BE2C (cell line): ENCODE results near the gene AMIGO2.

ENCODE experiments used
- DNase-seq: peaks from one replicate; pipeline ENCODE4 v3.0.0-alpha.2; 2020
- H3K27me3 ChIP-seq: fragments of 250-450 bp; sonication (Bioruptor Pico); 2 replicates; pipeline ENCODE4 v1.5.1; 2020; ENCODE audit warnings: mild to moderate bottlenecking
- H3K36me3 ChIP-seq: fragments of 250-450 bp; sonication (Bioruptor Pico); 2 replicates; pipeline ENCODE4 v1.5.1; 2020; ENCODE audit warnings: mild to moderate bottlenecking
- H3K4me1 ChIP-seq: fragments of 250-450 bp; sonication (Bioruptor Pico); 2 replicates; pipeline ENCODE4 v1.5.1; 2020
- H3K4me3 ChIP-seq: 2 replicates; pipeline ENCODE4 v1.5.1; 2011; ENCODE audit warnings: low read depth, low read length
- H3K9me3 ChIP-seq: fragments of 250-450 bp; sonication (Bioruptor Pico); 2 replicates; pipeline ENCODE4 v1.5.1; 2020
- TF ChIP-seq, protein P1 (sequence below): IDR thresholded peaks from 2 replicates; pipeline ENCODE4 v1.5.1; 2012; ENCODE audit warnings: mild to moderate bottlenecking, low read depth, low read length

AMIGO2 gene

DNA sequence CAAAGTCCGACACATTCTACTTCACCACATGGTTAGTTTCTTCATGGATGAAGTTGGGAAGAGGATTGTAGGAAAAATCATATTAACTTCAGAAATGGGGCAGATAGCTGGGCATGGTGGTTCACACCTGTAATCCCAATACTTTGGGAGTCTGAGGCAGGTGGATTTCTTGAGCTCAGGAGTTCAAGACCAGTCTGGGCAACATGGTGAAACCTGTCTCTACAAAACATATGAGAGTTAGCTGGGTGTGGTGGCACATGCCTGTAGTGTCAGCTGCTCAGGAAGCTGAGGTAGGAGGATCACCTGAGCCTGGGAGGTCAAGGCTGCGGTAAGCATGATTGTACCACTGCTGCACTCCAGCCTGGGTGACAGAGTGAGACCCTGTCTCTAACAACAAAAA lies 49.9 kb downstream of the AMIGO2 start:
- H3K4me1 ChIP-seq, result no peaks in the 10 kb centered on the region
- TF ChIP-seq, protein P1, sequence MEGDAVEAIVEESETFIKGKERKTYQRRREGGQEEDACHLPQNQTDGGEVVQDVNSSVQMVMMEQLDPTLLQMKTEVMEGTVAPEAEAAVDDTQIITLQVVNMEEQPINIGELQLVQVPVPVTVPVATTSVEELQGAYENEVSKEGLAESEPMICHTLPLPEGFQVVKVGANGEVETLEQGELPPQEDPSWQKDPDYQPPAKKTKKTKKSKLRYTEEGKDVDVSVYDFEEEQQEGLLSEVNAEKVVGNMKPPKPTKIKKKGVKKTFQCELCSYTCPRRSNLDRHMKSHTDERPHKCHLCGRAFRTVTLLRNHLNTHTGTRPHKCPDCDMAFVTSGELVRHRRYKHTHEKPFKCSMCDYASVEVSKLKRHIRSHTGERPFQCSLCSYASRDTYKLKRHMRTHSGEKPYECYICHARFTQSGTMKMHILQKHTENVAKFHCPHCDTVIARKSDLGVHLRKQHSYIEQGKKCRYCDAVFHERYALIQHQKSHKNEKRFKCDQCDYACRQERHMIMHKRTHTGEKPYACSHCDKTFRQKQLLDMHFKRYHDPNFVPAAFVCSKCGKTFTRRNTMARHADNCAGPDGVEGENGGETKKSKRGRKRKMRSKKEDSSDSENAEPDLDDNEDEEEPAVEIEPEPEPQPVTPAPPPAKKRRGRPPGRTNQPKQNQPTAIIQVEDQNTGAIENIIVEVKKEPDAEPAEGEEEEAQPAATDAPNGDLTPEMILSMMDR, result no peak
- no peaks in the 10 kb centered on the region for H3K9me3 ChIP-seq
- H3K27me3 ChIP-seq, result peaks cover 3% of the 10 kb centered on the region; the same call in 1 of the 2 replicates
- no peaks in the 10 kb centered on the region for H3K36me3 ChIP-seq
- H3K4me3 ChIP-seq, result no peak overlapping the region
- no peak for DNase-seq

DNA sequence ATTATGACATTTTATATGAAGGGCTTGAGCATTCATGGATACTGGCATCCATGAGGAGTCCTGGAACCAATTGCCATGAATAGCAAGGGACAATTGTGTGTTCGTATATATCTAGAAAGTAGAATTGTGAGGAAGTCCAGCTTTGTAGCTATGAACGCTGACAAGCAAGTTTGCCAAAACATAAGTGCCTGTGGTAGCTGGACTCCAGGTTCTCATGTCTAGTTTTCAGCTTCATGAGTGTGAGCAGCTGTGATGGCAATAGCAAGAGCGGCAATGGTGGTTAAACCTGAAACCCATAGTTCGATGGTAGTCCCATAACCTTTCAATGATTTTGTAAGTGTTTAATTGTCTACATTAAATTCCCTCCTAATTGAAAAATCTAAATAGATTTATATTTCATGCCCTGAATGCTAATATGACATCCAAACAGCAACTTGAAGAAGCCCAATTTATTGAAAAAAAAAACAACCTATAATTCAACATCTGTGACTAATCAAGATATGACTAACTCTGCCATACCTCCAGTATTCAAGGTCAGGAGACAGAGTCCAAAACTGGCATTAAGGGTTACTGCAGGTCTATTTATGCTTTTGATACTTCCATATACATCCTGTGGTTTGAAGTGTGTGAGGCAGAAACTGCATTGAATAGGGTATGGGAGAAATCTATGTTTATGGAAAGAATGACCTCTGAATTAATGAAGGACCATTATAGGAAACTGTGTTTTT lies 50.6 kb downstream of the AMIGO2 start:
- H3K27me3 ChIP-seq, result peaks cover 3% of the 10 kb centered on the region; the same call in 1 of the 2 replicates

GRCh38 chr12:47028186-47028585 lies 51.6 kb downstream of the AMIGO2 start:
- no peaks in the 10 kb centered on the region for H3K36me3 ChIP-seq
- TF ChIP-seq, protein P1, result no peak
- peaks cover 3% of the 10 kb centered on the region; the same call in 1 of the 2 replicates for H3K27me3 ChIP-seq
- H3K9me3 ChIP-seq, result no peaks in the 10 kb centered on the region
- no peak overlapping the region for H3K4me3 ChIP-seq
- no peaks in the 10 kb centered on the region for H3K4me1 ChIP-seq
- no peak for DNase-seq

More for the DNA sequence above, 50.6 kb downstream of the AMIGO2 start:
- TF ChIP-seq, protein P1, result no peak
- Histone ChIP-seq H3K9me3 (no peaks in the 10 kb centered on the region), H3K4me3 (no peak overlapping the region), H3K36me3 (no peaks in the 10 kb centered on the region), H3K4me1 (no peaks in the 10 kb centered on the region)
- no peak for DNase-seq
